GM12874 (cell line): ENCODE results near the gene PKD2L2.

ENCODE experiments used
- CTCF ChIP-seq: IDR thresholded peaks from 2 replicates; pipeline ENCODE4 v1.5.1; 2011; ENCODE audit warnings: low read depth, mild to moderate bottlenecking, control low read depth, low read length, moderate library complexity; ENCODE audit not compliant: insufficient read depth

PKD2L2 gene

GRCh38 chr5:137960141-137960540 lies 70.9 kb downstream of the PKD2L2 start:
- no peak for TF ChIP-seq CTCF

GRCh38 chr5:137960819-137961218 lies 71.6 kb downstream of the PKD2L2 start:
- no peak for TF ChIP-seq CTCF

GRCh38 chr5:137975208-137975607 lies 86.0 kb downstream of the PKD2L2 start:
- no peak for TF ChIP-seq CTCF

- no peak for TF ChIP-seq CTCF
Measured at GRCh38 chr5:137989419-137989818, 100.2 kb downstream of the PKD2L2 start.
